UCSD-AML1 (cell line): ENCODE measurements around the gene MTHFD1L.

ENCODE experiments used
- DNase-seq: peaks from one replicate; lab custom pipeline; 2025; ENCODE audit not compliant: unreplicated experiment; lab: John Stamatoyannopoulos, UW

Gene MTHFD1L

DNA sequence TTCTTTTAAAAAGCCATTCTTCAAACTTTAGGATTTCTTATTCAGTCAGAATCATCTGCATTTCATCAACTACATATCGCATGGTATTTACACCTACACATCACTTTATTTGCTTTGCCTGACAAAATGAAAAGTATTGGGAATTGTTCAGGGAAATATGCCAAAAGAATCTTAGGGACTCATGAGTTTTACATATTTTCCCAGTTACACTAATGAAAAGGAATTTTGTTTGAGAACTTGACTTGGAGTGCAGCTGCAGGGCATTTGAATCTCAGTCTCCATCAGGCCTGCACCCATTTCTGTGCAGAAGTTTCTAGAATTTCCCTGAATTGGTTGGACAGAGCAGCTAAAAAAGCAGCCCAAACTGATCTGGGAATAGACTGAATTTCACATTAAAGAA lies 65.3 kb downstream of the MTHFD1L start:
- DNase-seq = no peak

DNA sequence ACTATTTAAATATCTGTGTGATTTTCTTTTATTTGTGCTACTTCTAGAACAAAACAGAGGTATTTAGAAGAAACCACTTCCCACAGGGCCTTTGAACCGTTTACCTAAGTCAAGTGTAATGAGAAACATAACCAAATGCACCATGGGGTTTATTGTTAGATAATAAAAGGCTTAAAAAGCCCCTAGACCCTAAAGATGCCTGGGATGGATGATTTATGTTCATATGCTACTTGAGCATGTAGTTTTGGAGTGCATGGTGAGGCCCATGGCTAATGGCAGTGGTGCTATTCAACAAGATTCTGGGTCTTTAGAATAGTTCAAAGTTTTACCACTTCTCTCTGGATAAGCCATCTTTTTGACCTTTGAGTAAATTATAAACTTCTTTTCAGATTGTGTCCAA lies 65.9 kb downstream of the MTHFD1L start:
- no peak for DNase-seq

DNA sequence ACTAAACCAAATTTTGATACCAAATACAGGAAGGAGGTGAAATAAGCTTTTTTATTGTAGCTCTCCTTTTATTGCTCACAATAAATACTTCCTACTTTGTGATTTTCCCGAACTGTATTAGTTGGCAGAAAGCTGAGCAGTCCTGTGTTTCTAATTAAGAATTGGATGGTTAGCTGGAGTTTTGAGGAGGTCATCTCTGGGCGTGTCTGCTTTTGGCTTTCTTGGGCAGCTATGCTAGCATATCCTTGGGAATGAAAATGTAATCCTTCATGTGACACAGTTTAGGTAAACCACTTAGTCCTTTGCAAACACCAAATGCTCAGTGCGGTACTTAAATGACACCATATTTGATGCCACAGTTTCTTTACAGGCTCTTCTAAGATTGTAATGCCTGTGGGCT lies 67.5 kb downstream of the MTHFD1L start:
- no peak for DNase-seq

DNA sequence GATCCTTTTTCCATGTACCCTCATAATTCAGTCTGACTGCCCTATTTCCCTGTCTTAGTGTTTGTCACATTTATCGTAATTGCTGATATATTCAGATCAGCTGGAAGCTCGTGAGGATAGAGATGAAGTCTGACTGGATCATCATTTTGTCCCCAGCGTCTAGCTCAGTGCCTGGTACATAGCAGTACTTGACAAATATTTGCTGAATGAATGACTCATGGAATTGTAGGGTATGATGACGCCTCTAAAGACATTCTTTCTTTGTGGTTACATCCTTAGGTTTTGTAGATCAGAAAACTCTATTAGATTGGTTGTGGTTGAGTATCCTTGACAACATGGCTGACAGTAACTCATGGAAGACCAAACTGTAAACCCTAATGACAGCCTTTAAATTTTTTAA lies 68.9 kb downstream of the MTHFD1L start:
- no peak for DNase-seq

DNA sequence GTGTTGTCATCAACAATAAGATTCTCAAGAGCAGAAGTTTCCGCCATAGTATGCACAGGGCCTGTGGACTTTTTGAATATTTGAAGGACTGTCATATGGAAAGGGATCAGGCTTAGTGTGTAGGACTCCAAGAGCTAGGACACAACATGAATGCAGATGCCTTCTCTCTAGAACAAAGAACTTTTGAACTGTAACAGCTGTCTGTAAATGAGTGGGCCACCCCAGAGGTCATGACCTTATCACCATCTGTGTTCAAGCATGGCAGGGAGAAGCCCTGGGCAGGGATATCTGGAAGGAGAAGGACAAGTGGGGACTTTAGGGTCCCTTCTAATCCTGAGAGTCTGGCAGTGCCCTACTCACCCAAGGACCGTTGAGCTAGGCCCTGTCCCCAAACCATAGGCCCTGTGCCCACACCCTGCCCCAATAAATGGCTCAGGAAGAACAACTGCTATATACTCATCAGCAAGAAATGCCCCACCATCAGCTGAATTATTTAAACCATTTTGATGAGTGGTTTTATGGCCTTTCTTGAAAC lies 70.6 kb downstream of the MTHFD1L start:
- DNase-seq = no peak

DNA sequence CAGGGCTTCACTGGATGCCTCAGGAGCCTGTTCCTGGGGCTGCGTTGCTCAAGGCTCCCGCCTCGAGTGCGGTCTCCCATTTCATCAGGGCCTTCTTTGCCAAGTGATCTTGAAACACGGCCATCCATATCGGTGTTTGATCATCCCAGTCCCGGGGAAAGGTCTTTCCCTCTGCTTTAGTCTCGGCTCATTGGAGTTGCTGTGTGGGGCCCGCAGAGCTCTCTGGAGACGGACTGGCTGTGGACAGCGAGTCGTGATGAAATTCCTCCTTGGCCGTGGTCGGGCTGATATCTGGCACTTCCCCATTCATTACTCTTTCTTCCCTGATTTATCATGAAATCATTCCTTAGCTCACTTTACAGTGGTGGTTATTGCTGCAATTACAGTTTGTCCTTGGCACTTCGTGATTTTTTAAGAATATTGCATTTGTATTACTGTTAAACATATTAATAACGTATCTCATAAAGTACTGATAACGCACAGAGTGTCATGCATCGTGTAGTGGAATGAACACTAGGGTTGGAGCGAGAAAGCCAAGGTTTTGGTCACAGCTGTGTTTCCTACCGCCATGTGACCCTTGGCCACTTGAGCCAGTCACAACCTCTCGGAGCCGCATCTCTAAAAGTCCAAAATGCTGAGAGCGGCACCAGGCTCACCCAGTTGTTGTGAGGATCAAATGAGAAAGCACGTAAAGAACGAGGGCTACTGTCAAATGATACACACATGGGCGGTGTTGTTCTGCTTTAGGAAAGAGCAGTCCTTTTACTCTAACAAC lies 71.8 kb downstream of the MTHFD1L start:
- DNase-seq = no peak

GRCh38 chr6:150939399-150939798 lies 73.9 kb downstream of the MTHFD1L start:
- DNase-seq = no peak

- no peak for DNase-seq
Observed at GRCh38 chr6:150940941-150941340, 75.4 kb downstream of the MTHFD1L start.

DNA sequence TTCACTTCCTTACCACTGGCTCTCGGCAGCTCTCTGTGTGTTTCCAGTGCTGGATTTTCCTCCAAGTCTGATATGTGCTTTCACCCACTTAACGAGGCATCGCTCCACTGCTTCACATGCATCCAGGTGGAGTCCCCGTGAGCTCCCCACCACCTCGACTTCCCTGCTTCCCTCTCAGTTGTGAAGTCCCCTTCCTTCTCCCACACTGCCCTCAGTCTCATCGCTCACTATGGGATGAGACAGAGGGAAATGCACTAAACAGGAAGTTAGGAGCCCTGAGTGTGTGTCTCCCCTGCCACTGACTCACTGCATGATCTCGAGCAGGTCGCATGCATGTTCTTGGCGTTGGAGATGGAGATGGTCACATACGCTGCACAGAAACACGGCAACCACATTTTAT lies 84.0 kb downstream of the MTHFD1L start:
- DNase-seq = no peak

GRCh38 chr6:150953851-150954250 lies 88.3 kb downstream of the MTHFD1L start:
- DNase-seq = no peak

DNA sequence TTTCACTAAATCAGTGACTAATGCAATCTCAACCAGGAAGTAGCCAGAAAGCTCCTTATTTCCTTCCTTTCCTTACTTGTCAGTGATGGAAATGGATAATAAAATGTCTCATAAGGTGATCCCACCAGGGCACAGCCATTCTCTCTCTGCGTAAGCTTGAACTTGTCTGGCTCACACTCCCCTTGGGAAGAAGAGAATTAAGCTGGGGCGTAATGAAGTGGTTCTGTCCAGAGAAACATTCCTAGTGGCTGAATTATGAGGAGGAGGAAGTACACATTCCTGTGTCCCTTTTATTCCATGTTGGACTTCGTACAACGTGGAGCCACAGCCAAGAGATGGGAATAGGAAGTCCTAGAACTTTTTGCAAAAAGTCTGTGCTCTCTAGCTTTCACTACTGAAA lies 93.7 kb downstream of the MTHFD1L start:
- no peak for DNase-seq

GRCh38 chr6:150962436-150962835 lies 96.9 kb downstream of the MTHFD1L start:
- no peak for DNase-seq

GRCh38 chr6:150964765-150965164 lies 99.3 kb downstream of the MTHFD1L start:
- DNase-seq = no peak

GRCh38 chr6:150966786-150967185 lies 101.3 kb downstream of the MTHFD1L start:
- no peak for DNase-seq

DNA sequence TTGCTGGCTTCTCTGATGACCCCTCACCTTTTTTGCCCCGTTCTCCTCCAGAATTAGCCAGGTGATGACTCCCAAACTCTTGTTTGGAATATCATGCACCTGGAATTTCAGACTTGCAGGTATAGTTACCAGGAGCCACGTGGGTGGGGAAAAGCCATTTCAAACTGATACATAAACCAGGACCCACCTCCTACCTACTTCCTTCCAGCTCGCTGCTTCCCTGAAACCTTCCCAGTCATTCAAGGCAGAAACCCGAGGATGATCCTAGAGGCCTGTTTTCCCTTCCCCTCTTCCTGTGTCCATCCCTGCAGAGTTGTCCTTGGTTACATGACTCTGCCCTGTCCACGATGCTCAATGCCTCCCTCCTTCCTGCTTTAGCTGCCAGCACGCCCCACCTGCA lies 101.9 kb downstream of the MTHFD1L start:
- DNase-seq = no peak

DNA sequence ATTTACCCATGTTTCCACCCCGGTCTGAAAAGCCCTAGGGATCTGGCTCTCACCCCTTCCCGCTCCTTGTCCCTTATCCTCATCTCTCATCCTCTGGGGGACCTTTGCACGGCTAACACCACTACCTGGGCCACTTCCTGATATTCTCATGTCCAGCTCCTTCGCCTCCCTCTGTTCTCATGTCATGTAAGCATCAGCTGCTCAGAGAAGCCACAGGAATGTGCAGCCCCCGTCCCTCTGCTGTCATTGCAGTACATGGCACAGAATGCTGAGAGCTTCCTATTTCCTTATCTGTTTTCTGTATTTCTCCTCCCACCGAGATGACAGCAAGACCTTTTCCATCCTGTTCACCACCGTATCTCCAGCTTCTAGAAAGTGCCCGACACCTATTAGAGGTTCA lies 102.4 kb downstream of the MTHFD1L start:
- DNase-seq = no peak

GRCh38 chr6:150969901-150970300 lies 104.4 kb downstream of the MTHFD1L start:
- DNase-seq = no peak

DNA sequence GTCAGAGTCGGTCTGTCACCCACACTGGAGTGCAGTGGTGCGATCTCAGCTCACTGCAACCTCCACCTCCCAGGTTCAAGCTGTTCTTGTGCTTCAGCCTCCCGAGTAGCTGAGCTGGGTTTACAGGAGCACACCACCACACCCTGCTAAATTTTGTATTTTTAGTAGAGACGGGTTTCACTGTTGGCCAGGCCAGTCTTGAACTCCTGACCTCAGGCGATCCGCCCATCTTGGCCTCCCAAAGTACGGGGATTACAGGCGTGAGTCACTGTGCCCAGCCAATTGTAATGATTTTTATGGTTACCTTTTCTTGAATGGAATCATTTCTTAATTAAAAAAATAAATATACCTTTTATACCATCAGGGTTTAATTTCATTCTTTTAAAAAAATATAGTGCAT lies 105.7 kb downstream of the MTHFD1L start:
- no peak for DNase-seq

DNA sequence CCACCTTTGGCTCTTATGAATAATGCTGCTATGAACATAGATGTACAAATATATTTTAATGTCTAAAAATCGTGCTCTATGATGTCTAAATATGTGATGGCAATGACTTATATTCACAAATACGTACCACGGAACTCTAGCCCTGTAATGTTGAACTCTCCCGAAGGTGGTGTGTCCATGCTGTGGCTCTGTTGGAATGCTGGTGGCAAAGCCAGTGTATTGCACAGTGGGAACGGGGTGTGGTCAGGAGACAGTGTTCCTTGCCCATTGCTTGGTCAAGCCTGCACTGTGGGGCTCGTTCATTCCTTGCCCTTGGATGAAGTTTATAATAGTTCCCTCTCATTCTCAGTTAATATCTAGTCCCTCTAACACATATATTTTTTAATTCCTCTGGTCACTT lies 109.6 kb downstream of the MTHFD1L start:
- no peak for DNase-seq

- no peak for DNase-seq
Observed at GRCh38 chr6:150977281-150977680, 111.8 kb downstream of the MTHFD1L start.

GRCh38 chr6:150978624-150979023 lies 113.1 kb downstream of the MTHFD1L start:
- no peak for DNase-seq

DNA sequence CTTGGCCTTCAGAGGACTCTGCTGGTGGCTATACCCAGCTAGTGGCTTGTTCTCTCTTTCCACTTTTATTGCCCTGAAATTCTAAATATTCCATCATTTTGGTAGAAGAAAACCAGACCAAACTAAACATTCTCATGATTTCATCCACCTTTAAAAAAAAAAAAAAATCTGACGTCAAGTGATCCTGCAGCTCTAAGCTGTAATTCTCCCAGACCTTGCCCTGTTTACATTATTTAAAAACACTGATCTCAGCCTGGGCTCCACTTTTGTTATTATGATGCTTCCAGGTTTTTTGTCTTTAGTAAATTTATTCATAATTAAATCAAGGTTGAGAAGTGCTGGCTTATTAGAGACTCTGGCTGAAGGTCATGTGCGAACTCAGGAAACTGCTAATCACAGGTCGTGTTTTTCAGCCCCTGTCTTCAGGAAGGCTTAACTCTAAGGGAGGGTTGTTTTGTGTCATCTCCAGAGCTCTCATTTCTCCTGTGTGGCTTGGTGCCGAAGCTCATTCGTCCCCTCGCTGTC lies 114.4 kb downstream of the MTHFD1L start:
- no peak for DNase-seq

DNA sequence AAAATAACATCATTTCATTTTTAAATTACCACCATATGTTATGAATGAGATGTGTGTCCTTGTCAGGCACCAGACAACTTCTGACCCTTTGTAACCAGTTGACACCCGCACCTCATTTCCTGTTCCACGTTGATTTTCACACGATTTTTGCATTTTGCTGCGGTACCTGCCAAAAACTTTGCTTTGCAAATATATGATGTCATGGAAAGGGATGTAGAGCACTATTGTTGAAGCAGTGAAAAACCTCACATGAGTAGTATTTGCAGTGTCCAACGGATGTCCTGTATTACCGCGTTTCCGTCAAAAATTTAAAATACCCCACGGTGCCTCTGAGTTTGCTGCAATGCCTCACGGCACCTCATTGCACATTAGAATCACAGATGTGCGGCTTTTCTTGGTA lies 115.6 kb downstream of the MTHFD1L start:
- no peak for DNase-seq
